Esophagus muscularis mucosa (tissue), 4 donors: Measurements from ENCODE around the gene NKIRAS2. TPM values are rescaled to one million over a fixed set of nuclear protein-coding genes. Genes with fewer than 3 reads are reported as not detected.

Source experiments
- DNase-seq: peaks from one replicate; pipeline ENCODE4 v3.0.0-alpha.2; 2017; ENCODE audit errors: extremely low spot score
- H3K27ac ChIP-seq, 4 donors: fragments of 200-600 bp; sonication (generic); replicated peaks in 1 of 4; 1 replicate in 3 of 4; 2 replicates in 1 of 4; pipeline ENCODE4 v1.5.1; 2016 to 2019; ENCODE audit warnings: mild to moderate bottlenecking in 1 of 4
- H3K27me3 ChIP-seq, 4 donors: fragments of 200-600 bp; sonication (generic); one replicate each; pipeline versions ENCODE4 v1.5.1 to v1.6.0; 2016 to 2019
- H3K36me3 ChIP-seq, 4 donors: fragments of 200-600 bp; sonication (generic); one replicate each; pipeline ENCODE4 v1.5.1; 2016 to 2019
- H3K4me1 ChIP-seq, 4 donors: fragments of 200-600 bp; sonication (generic); one replicate each; pipeline ENCODE4 v1.5.1; 2016 to 2019
- H3K4me3 ChIP-seq, 4 donors: fragments of 200-600 bp; sonication (generic); 1 replicate in 2 of 4; 2 replicates in 2 of 4; pipeline ENCODE4 v1.5.1; 2016 to 2019; ENCODE audit warnings: mild to moderate bottlenecking in 4 of 4, moderate library complexity in 1 of 4
- H3K9me3 ChIP-seq, 4 donors: fragments of 200-600 bp; sonication (generic); 1 replicate in 3 of 4; 2 replicates in 1 of 4; pipeline ENCODE4 v1.5.1; 2016 to 2019
- EP300 ChIP-seq: sonication (generic); formaldehyde crosslinking; IDR thresholded peaks from one replicate; pipeline ENCODE4 v1.6.1; 2017; ENCODE audit warnings: antibody characterized with exemption
- POLR2A ChIP-seq: fragments of 450-650 bp; IDR thresholded peaks from one replicate; pipeline ENCODE4 v1.6.1; 2017; ENCODE audit warnings: antibody characterized with exemption, moderate library complexity, mild to moderate bottlenecking, low read depth
- POLR2AphosphoS5 ChIP-seq, 2 donors: sonication (generic); formaldehyde crosslinking; IDR thresholded peaks; one replicate each; pipeline ENCODE4 v1.6.1; 2017; ENCODE audit warnings: antibody characterized with exemption in 2 of 2
- WGBS: methylation state at CpG from one replicate; pipeline ENCODE4 v1.1.5; 2018; 5-methylcytosine and 5-hydroxymethylcytosine counted together
- intact Hi-C: fragments of 100-400 bp; cut with DNase I; formaldehyde crosslinking; loops from one replicate; pipeline ENCODE4 v1.15.1; 2023
- total RNA-seq, 4 donors: library from RNA; depleted of rRNA; stranded (reverse); fragments of >200 nt; gene quantifications; one replicate each; pipeline versions ENCODE4 v1.1.0 to v1.2.1, GENCODE V29; 2016
- TF ChIP-seq, protein P1 (sequence below), 3 experiments: fragments of 200-600 bp in 2 of 3; fragments of 450-650 bp in 1 of 3; sonication (generic) in 2 of 3; IDR thresholded peaks; one replicate each; pipeline ENCODE4 v1.5.1; 2017 to 2019; ENCODE audit warnings: antibody characterized with exemption in 3 of 3, mild to moderate bottlenecking in 2 of 3, moderate library complexity in 1 of 3

Gene NKIRAS2
- total RNA-seq, 4 donors from 2014 or later, result 44.0 to 74.3 (median 59.0) TPM

DNA sequence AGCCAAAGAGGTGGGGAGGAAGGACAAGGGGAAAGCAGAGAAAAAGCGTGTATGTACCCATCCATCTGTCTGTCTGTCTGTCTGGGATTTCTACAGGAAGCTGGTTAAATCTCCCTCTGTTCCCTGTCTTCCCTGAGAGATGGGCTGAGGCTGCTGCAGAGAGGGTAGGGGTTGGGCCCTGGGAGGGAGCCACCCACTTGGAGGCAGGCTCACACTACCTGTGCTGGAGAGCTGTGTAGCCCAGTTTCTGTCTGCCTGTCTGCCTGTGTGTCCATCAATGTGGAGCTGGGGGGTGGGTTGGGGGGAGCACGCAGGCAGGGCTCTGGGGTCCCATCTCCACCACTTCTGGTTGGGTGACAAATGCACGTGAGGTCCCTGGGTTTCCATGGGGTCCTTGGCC is 49.1 kb downstream of the NKIRAS2 start:
- peaks cover 7 to 12% (median 11%) of the 10 kb centered on the region in 4 donors for H3K4me1 ChIP-seq
- no peaks in the 10 kb centered on the region for H3K36me3 ChIP-seq
- H3K27me3 ChIP-seq, result peaks cover 6 to 62% (median 25%) of the 10 kb centered on the region in 4 donors
- no peak overlapping the region for H3K4me3 ChIP-seq
- intact Hi-C loops, result loop anchor here (5.0 kb wide), 2 partner anchors 33 to 48 kb away; no protein-coding TSS in a partner anchor
- no peak for TF ChIP-seq POLR2AphosphoS5 (IDR thresholded peaks at IDR 0.05)
- no peak for TF ChIP-seq POLR2A
- TF ChIP-seq EP300, result no peak
- TF ChIP-seq, protein P1, sequence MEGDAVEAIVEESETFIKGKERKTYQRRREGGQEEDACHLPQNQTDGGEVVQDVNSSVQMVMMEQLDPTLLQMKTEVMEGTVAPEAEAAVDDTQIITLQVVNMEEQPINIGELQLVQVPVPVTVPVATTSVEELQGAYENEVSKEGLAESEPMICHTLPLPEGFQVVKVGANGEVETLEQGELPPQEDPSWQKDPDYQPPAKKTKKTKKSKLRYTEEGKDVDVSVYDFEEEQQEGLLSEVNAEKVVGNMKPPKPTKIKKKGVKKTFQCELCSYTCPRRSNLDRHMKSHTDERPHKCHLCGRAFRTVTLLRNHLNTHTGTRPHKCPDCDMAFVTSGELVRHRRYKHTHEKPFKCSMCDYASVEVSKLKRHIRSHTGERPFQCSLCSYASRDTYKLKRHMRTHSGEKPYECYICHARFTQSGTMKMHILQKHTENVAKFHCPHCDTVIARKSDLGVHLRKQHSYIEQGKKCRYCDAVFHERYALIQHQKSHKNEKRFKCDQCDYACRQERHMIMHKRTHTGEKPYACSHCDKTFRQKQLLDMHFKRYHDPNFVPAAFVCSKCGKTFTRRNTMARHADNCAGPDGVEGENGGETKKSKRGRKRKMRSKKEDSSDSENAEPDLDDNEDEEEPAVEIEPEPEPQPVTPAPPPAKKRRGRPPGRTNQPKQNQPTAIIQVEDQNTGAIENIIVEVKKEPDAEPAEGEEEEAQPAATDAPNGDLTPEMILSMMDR (IDR thresholded peaks at IDR 0.05), result no peak
- 63% methylated on average over 1 of the region's 3 CpGs for WGBS
- DNase-seq, result no peak
- H3K27ac ChIP-seq, result no peak overlapping the region
- H3K9me3 ChIP-seq, result no peaks in the 10 kb centered on the region

DNA sequence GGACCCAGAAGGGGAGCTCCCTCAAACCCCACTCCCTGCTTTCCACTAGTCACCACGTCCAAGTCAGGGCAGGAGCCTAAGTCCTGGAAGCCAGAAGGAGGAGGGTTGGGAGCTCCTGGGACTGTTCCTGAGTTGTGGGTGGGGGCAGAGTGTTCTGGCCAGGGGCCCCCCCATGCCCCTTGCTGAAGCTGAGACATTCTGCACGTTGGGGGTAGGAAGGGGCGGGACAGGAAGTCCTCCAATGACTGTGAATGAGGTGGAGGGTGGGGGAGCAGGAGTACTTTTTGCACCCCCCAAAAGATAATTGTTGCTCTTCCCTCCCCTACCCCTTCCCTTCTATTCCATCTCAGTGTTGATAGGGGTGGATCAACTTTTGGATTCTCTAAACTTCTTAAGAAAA is 51.9 kb downstream of the NKIRAS2 start:
- no peak for DNase-seq
- 26% methylated on average over 3 of the region's 3 CpGs for WGBS
- intact Hi-C loops, result no loop called here
- no peak for TF ChIP-seq POLR2AphosphoS5 (IDR thresholded peaks at IDR 0.05)
- TF ChIP-seq EP300, result no peak
- TF ChIP-seq, protein P1 (IDR thresholded peaks at IDR 0.05), result no peak
- peaks cover 6 to 63% (median 25%) of the 10 kb centered on the region in 4 donors for H3K27me3 ChIP-seq
- H3K4me3 ChIP-seq, result peak overlapping the region in 3 of 4 donors; percentile 32 to 45 (median 44)
- H3K4me1 ChIP-seq, result peaks cover 7 to 12% (median 11%) of the 10 kb centered on the region in 4 donors
- H3K9me3 ChIP-seq, result no peaks in the 10 kb centered on the region
- no peak overlapping the region for H3K27ac ChIP-seq
- no peaks in the 10 kb centered on the region for H3K36me3 ChIP-seq

DNA sequence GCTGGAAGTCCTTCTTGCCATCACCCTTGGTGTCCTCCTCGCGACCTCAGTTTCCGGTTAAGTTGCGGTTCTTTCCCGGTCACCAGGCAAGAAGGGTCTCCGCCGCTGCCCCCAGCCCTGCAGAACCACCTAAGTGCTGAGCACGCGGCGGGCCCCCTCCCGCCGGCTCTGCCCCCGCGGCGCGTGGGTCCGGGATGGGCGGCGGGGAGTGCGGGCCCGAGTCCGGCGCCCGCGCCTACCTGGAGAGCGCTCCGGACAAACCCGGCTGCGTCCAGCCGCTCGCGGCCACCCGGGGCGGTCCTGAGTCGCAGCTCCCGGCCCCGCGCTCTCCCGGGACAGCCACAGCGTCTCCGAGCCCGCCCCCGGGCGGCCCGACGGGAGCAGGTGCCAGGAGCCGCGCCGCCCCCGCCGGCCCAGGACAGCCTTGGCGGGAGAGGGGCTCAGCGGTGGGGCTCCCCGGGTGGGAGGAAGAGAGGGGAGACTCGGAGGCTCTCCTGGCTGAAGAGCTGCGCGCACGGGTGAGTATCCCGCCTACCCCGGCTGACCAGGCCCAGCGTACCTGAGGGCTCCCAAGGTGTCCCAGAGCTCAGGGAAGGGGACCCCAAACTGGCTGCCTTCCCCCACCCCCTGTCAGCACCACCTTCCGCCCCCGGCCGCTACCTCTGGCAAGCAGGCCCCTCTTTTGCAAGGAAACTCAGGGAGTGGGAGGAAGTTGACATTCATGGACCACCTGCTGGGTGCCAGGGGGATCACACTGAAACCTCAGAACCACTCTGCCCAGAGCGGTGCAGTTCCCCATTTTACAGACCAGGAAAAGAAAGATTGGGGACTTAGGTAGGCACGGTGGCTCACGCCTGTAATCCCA is 52.7 kb downstream of the NKIRAS2 start:
- intact Hi-C loops, result no loop called here
- no peaks in the 10 kb centered on the region for H3K9me3 ChIP-seq
- TF ChIP-seq POLR2A (no peak), POLR2AphosphoS5 (IDR thresholded peaks at IDR 0.05) (no peak), EP300 (no peak)
- TF ChIP-seq, protein P1 (IDR thresholded peaks at IDR 0.05), result peak in 1 of 3 experiments; percentile 13
- 24% methylated on average over 13 of the region's 67 CpGs for WGBS
- peaks cover 7 to 12% (median 11%) of the 10 kb centered on the region in 4 donors for H3K4me1 ChIP-seq
- H3K4me3 ChIP-seq, result peak overlapping the region; percentile 32 to 55 (median 44)
- H3K27ac ChIP-seq, result no peak overlapping the region
- no peak for DNase-seq
- no peaks in the 10 kb centered on the region for H3K36me3 ChIP-seq
- H3K27me3 ChIP-seq, result peaks cover 6 to 62% (median 25%) of the 10 kb centered on the region in 4 donors

Other genes with a start within 250 kb of the NKIRAS2 start
- 10 to 100 TPM; 24.5 to 56.6 (median 46.4) TPM for gene JUP, start 233.4 kb upstream of the NKIRAS2 start, total RNA-seq
- gene P3H4, start 208.1 kb upstream of the NKIRAS2 start, total RNA-seq, result 10 to 100 TPM in 2 of 4 donors, 1 to 10 TPM in 2; 8.4 to 19.9 (median 14.4) TPM
- gene FKBP10, start 207.1 kb upstream of the NKIRAS2 start, total RNA-seq, result 10 to 100 TPM; 30.5 to 49.4 (median 33.8) TPM
- 10 to 100 TPM; 64.8 to 95.6 (median 70.1) TPM for gene NT5C3B, start 183.9 kb upstream of the NKIRAS2 start, total RNA-seq
- 1 to 10 TPM; 1.7 to 3.0 (median 2.7) TPM for gene KLHL10, start 182.3 kb upstream of the NKIRAS2 start, total RNA-seq
- gene KLHL11, start 154.7 kb upstream of the NKIRAS2 start, total RNA-seq, result 10 to 100 TPM; 12.4 to 24.2 (median 17.2) TPM
- 10 to 100 TPM; 52.3 to 87.7 (median 71.3) TPM for gene ACLY, start 101.1 kb upstream of the NKIRAS2 start, total RNA-seq
- 1 to 10 TPM in 2 of 4 donors, under 1 TPM in 2; 0.33 to 1.7 (median 1.1) TPM for gene ODAD4, start 89.5 kb upstream of the NKIRAS2 start, total RNA-seq
- 100 to 1,000 TPM in 1 of 4 donors, 10 to 100 TPM in 3; 68.9 to 101 (median 78.5) TPM for gene CNP, start 53.3 kb upstream of the NKIRAS2 start, total RNA-seq
- gene DNAJC7, start 2.7 kb upstream of the NKIRAS2 start, total RNA-seq, result 10 to 100 TPM; 43.1 to 51.1 (median 44.4) TPM
- 1 to 10 TPM in 1 of 4 donors, under 1 TPM in 3; under 0.01 to 1.2 (median 0.67) TPM for gene C17orf113, start 30.5 kb downstream of the NKIRAS2 start, total RNA-seq
- under 1 TPM in 2 of 4 donors, not detected in 2; 0.39 to 0.42 TPM for gene ZNF385C, start 78.4 kb downstream of the NKIRAS2 start, total RNA-seq
- 10 to 100 TPM in 3 of 4 donors, 1 to 10 TPM in 1; 9.6 to 11.7 (median 11.3) TPM for gene DHX58, start 92.6 kb downstream of the NKIRAS2 start, total RNA-seq
- gene KAT2A, start 101.3 kb downstream of the NKIRAS2 start, total RNA-seq, result 10 to 100 TPM; 13.8 to 31.1 (median 21.8) TPM
- under 1 TPM in 2 of 4 donors, not detected in 2; 0.26 to 0.42 TPM for gene HSPB9, start 102.7 kb downstream of the NKIRAS2 start, total RNA-seq
- gene RAB5C, start 134.9 kb downstream of the NKIRAS2 start, total RNA-seq, result 100 to 1,000 TPM; 102 to 140 (median 128) TPM
- gene KCNH4, start 161.1 kb downstream of the NKIRAS2 start, total RNA-seq, result under 1 TPM; 0.17 to 0.42 (median 0.26) TPM
- not detected for gene HCRT, start 165.4 kb downstream of the NKIRAS2 start, total RNA-seq
- gene GHDC, start 174.4 kb downstream of the NKIRAS2 start, total RNA-seq, result 10 to 100 TPM; 20.3 to 31.3 (median 22.0) TPM